ENCODE measurements around the gene ZNF536.

DNA sequence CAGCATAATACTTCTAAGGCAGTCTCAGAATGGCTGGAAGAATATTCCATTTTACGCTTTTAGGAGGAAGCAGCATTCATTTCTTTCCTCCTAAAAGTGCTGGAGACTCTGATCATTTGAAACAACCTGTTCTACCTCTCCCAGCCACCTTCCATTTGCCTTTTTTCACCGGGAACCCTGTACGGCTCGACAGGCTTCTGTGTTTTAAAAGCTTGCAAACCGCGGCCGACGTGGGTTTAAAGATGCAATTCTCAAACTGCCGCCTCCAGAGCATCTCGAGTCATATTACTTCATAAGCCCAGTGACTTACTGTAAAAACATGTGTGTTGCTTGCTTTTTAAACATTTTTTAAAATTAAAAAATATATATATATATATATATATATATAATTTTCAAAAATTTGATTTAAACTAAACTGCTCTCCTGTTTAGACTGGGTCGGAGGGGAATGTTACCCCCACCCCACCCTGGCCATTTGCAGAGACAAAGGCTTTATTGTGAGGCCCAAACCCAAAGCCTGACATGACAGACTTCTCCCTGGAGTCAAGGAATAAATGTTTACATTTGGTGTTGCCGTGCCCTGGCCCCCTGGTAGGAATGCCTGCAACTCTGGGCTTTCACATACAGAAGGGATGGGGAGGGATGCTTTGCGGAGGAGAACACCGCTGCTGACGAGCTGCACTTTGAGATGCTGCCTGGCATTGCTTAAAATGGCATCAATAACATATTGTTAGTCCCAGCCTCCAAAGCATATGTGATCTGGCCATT, 30.4 kb downstream of the ZNF536 start:
- TF ChIP-seq POLR2A (IDR thresholded peaks at IDR 0.05): no peak
- no peak for TF ChIP-seq POLR2AphosphoS5 (IDR thresholded peaks at IDR 0.05)
- no peak for TF ChIP-seq CTCF (IDR thresholded peaks at IDR 0.05)
